HEK293 (cell line): Measurements from ENCODE around the gene ETV4.
A peak's percentile ranks its signal among the peaks of the same experiment; 100 is the strongest.

Experiments used
- GLIS2 ChIP-seq: fragments of 450-650 bp; formaldehyde crosslinking; IDR thresholded peaks from 2 replicates; pipeline ENCODE4 v1.5.1; 2016; ENCODE audit warnings: missing biosample characterization, missing genetic modification characterization
- KLF10 ChIP-seq: fragments of 450-650 bp; IDR thresholded peaks from 2 replicates; pipeline ENCODE4 v1.5.1; 2018; ENCODE audit warnings: missing biosample characterization, mild to moderate bottlenecking, missing genetic modification characterization
- KLF16 ChIP-seq: fragments of 450-650 bp; formaldehyde crosslinking; IDR thresholded peaks from 2 replicates; pipeline ENCODE4 v1.5.1; 2017; ENCODE audit warnings: missing biosample characterization, missing genetic modification characterization
- MEIS1 ChIP-seq: sonication (generic); formaldehyde crosslinking; IDR thresholded peaks from 2 replicates; pipeline ENCODE4 v1.8.1; 2022; ENCODE audit warnings: missing genetic modification reagents, mild to moderate bottlenecking, borderline replicate concordance
- ZBTB48 ChIP-seq: fragments of 450-650 bp; formaldehyde crosslinking; IDR thresholded peaks from 2 replicates; pipeline ENCODE4 v1.5.1; 2016; ENCODE audit warnings: missing biosample characterization, missing genetic modification characterization
- ZNF23 ChIP-seq: fragments of 450-650 bp; formaldehyde crosslinking; IDR thresholded peaks from 2 replicates; pipeline ENCODE4 v1.5.1; 2016; ENCODE audit warnings: missing biosample characterization, missing genetic modification characterization, borderline replicate concordance
- ZNF501 ChIP-seq: fragments of 450-650 bp; formaldehyde crosslinking; IDR thresholded peaks from 2 replicates; pipeline ENCODE4 v1.5.1; 2016; ENCODE audit warnings: missing biosample characterization, missing genetic modification characterization
- ZNF585B ChIP-seq: fragments of 450-650 bp; formaldehyde crosslinking; IDR thresholded peaks from 2 replicates; pipeline ENCODE4 v1.5.1; 2016; ENCODE audit warnings: missing biosample characterization, missing genetic modification characterization
- ZNF654 ChIP-seq: fragments of 450-650 bp; formaldehyde crosslinking; IDR thresholded peaks from 2 replicates; pipeline ENCODE4 v1.5.1; 2016; ENCODE audit warnings: low read depth, missing biosample characterization, missing genetic modification characterization
- ZNF670 ChIP-seq: fragments of 450-650 bp; formaldehyde crosslinking; IDR thresholded peaks from 2 replicates; pipeline ENCODE4 v1.5.1; 2016; ENCODE audit warnings: missing biosample characterization, missing genetic modification characterization, low read depth
- ZNF791 ChIP-seq: fragments of 450-650 bp; formaldehyde crosslinking; IDR thresholded peaks from 2 replicates; pipeline ENCODE4 v1.5.1; 2016; ENCODE audit warnings: missing biosample characterization, missing genetic modification characterization
- ZSCAN30 ChIP-seq: fragments of 450-650 bp; IDR thresholded peaks from 2 replicates; pipeline ENCODE4 v1.5.1; 2018; ENCODE audit warnings: missing biosample characterization, mild to moderate bottlenecking, missing genetic modification characterization, moderate library complexity
- TF ChIP-seq, protein P1 (sequence below): fragments of 450-650 bp; formaldehyde crosslinking; conservative IDR thresholded peaks from 2 replicates; pipeline ENCODE4 v1.5.1; 2016; ENCODE audit warnings: low read depth, missing biosample characterization, missing genetic modification characterization
- TF ChIP-seq, protein P2 (sequence below): fragments of 450-650 bp; formaldehyde crosslinking; IDR thresholded peaks from 2 replicates; pipeline ENCODE4 v1.5.1; 2016; ENCODE audit warnings: missing biosample characterization, missing genetic modification characterization, borderline replicate concordance
- TF ChIP-seq, protein P3 (sequence below): fragments of 450-650 bp; formaldehyde crosslinking; IDR thresholded peaks from 2 replicates; pipeline ENCODE4 v1.5.1; 2016; ENCODE audit warnings: missing biosample characterization, missing genetic modification characterization
- TF ChIP-seq, protein P4 (sequence below): fragments of 450-650 bp; formaldehyde crosslinking; IDR thresholded peaks from 2 replicates; pipeline ENCODE4 v1.5.1; 2017; ENCODE audit warnings: missing biosample characterization, missing genetic modification characterization
- TF ChIP-seq, protein P5 (sequence below): fragments of 450-650 bp; formaldehyde crosslinking; IDR thresholded peaks from 2 replicates; pipeline ENCODE4 v1.5.1; 2016; ENCODE audit warnings: missing biosample characterization, missing genetic modification characterization

ETV4 gene

DNA sequence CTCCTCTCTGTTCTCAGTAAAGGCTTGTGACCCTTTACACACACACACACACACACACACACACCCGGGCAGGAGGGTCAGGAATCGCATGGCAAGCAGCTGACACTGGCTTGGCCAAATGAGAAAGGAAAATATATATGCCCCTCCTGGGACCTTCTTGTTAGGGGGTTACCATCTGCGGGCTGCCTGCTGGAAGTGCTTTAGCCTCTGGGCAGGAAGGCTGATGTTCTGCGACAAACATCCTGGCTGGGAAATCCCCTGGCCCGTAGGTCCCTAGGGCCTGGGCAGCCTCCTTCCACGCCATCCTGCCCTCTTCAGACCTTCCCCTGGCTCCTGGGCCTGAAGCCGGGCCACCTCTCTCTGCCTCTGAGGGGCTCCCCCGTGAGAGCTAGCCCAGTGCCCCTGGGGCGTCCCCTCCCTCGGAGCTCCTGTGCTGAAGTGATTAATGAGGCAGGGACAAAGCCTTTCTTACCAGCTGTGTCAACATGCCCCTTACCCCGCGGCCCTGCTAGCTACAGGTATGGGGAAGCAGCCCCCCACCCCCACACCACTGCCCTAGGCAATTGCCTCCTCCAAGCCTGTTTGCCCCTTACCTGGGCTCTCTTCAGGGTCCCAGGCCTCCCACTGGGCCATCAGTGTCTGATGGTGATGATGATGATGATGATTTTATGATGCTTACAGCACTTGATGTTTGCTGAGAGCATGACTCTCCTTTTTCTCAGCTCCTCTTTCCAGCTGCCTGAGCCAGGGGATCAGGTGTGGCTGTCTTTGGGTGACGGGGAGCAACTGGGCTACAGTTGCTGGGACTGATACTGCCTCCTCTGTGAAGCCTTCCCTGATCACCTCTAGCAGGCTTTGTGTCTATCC is 32.8 kb upstream of the ETV4 start (continued):
- TF ChIP-seq, protein P1, sequence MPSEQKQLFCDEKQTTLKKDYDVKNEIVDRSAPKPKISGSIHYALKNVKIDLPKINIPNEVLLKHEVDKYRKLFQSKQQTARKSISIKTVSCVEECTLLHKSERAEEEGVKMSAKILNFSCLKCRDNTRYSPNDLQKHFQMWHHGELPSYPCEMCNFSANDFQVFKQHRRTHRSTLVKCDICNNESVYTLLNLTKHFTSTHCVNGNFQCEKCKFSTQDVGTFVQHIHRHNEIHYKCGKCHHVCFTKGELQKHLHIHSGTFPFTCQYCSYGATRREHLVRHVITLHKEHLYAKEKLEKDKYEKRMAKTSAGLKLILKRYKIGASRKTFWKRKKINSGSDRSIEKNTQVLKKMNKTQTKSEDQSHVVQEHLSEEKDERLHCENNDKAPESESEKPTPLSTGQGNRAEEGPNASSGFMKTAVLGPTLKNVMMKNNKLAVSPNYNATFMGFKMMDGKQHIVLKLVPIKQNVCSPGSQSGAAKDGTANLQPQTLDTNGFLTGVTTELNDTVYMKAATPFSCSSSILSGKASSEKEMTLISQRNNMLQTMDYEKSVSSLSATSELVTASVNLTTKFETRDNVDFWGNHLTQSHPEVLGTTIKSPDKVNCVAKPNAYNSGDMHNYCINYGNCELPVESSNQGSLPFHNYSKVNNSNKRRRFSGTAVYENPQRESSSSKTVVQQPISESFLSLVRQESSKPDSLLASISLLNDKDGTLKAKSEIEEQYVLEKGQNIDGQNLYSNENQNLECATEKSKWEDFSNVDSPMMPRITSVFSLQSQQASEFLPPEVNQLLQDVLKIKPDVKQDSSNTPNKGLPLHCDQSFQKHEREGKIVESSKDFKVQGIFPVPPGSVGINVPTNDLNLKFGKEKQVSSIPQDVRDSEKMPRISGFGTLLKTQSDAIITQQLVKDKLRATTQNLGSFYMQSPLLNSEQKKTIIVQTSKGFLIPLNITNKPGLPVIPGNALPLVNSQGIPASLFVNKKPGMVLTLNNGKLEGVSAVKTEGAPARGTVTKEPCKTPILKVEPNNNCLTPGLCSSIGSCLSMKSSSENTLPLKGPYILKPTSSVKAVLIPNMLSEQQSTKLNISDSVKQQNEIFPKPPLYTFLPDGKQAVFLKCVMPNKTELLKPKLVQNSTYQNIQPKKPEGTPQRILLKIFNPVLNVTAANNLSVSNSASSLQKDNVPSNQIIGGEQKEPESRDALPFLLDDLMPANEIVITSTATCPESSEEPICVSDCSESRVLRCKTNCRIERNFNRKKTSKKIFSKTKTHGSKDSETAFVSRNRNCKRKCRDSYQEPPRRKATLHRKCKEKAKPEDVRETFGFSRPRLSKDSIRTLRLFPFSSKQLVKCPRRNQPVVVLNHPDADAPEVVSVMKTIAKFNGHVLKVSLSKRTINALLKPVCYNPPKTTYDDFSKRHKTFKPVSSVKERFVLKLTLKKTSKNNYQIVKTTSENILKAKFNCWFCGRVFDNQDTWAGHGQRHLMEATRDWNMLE (tag by site-specific recombination): no peak
- TF ChIP-seq, protein P2, sequence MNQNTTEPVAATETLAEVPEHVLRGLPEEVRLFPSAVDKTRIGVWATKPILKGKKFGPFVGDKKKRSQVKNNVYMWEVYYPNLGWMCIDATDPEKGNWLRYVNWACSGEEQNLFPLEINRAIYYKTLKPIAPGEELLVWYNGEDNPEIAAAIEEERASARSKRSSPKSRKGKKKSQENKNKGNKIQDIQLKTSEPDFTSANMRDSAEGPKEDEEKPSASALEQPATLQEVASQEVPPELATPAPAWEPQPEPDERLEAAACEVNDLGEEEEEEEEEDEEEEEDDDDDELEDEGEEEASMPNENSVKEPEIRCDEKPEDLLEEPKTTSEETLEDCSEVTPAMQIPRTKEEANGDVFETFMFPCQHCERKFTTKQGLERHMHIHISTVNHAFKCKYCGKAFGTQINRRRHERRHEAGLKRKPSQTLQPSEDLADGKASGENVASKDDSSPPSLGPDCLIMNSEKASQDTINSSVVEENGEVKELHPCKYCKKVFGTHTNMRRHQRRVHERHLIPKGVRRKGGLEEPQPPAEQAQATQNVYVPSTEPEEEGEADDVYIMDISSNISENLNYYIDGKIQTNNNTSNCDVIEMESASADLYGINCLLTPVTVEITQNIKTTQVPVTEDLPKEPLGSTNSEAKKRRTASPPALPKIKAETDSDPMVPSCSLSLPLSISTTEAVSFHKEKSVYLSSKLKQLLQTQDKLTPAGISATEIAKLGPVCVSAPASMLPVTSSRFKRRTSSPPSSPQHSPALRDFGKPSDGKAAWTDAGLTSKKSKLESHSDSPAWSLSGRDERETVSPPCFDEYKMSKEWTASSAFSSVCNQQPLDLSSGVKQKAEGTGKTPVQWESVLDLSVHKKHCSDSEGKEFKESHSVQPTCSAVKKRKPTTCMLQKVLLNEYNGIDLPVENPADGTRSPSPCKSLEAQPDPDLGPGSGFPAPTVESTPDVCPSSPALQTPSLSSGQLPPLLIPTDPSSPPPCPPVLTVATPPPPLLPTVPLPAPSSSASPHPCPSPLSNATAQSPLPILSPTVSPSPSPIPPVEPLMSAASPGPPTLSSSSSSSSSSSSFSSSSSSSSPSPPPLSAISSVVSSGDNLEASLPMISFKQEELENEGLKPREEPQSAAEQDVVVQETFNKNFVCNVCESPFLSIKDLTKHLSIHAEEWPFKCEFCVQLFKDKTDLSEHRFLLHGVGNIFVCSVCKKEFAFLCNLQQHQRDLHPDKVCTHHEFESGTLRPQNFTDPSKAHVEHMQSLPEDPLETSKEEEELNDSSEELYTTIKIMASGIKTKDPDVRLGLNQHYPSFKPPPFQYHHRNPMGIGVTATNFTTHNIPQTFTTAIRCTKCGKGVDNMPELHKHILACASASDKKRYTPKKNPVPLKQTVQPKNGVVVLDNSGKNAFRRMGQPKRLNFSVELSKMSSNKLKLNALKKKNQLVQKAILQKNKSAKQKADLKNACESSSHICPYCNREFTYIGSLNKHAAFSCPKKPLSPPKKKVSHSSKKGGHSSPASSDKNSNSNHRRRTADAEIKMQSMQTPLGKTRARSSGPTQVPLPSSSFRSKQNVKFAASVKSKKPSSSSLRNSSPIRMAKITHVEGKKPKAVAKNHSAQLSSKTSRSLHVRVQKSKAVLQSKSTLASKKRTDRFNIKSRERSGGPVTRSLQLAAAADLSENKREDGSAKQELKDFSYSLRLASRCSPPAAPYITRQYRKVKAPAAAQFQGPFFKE: no peak
- TF ChIP-seq ZNF670 (tag by site-specific recombination) (no peak), ZBTB48 (tag by site-specific recombination) (peak; percentile 62; the same call in 1 of the 2 replicates), KLF10 (no peak), ZNF654 (tag by site-specific recombination) (no peak), ZNF791 (tag by site-specific recombination) (no peak), ZSCAN30 (tag by site-specific recombination) (no peak), ZNF501 (tag by site-specific recombination) (no peak), ZNF585B (no peak), ZNF23 (tag by site-specific recombination) (no peak), KLF16 (no peak), GLIS2 (tag by site-specific recombination) (peak; percentile 76), MEIS1 (CRISPR knock-in tag) (no peak)
- TF ChIP-seq, protein P3, sequence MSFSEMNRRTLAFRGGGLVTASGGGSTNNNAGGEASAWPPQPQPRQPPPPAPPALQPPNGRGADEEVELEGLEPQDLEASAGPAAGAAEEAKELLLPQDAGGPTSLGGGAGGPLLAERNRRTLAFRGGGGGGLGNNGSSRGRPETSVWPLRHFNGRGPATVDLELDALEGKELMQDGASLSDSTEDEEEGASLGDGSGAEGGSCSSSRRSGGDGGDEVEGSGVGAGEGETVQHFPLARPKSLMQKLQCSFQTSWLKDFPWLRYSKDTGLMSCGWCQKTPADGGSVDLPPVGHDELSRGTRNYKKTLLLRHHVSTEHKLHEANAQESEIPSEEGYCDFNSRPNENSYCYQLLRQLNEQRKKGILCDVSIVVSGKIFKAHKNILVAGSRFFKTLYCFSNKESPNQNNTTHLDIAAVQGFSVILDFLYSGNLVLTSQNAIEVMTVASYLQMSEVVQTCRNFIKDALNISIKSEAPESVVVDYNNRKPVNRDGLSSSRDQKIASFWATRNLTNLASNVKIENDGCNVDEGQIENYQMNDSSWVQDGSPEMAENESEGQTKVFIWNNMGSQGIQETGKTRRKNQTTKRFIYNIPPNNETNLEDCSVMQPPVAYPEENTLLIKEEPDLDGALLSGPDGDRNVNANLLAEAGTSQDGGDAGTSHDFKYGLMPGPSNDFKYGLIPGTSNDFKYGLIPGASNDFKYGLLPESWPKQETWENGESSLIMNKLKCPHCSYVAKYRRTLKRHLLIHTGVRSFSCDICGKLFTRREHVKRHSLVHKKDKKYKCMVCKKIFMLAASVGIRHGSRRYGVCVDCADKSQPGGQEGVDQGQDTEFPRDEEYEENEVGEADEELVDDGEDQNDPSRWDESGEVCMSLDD (tag by site-specific recombination): no peak
- TF ChIP-seq, protein P4, sequence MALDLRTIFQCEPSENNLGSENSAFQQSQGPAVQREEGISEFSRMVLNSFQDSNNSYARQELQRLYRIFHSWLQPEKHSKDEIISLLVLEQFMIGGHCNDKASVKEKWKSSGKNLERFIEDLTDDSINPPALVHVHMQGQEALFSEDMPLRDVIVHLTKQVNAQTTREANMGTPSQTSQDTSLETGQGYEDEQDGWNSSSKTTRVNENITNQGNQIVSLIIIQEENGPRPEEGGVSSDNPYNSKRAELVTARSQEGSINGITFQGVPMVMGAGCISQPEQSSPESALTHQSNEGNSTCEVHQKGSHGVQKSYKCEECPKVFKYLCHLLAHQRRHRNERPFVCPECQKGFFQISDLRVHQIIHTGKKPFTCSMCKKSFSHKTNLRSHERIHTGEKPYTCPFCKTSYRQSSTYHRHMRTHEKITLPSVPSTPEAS (tag by site-specific recombination): no peak; the same call in 1 of the 2 replicates
- TF ChIP-seq, protein P5, sequence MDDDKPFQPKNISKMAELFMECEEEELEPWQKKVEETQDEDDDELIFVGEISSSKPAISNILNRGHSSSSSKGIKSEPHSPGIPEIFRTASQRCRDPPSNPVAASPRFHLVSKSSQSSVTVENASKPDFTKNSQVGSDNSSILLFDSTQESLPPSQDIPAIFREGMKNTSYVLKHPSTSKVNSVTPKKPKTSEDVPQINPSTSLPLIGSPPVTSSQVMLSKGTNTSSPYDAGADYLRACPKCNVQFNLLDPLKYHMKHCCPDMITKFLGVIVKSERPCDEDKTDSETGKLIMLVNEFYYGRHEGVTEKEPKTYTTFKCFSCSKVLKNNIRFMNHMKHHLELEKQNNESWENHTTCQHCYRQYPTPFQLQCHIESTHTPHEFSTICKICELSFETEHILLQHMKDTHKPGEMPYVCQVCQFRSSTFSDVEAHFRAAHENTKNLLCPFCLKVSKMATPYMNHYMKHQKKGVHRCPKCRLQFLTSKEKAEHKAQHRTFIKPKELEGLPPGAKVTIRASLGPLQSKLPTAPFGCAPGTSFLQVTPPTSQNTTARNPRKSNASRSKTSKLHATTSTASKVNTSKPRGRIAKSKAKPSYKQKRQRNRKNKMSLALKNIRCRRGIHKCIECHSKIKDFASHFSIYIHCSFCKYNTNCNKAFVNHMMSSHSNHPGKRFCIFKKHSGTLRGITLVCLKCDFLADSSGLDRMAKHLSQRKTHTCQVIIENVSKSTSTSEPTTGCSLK (tag by site-specific recombination): no peak
